Ascending aorta (tissue), 2 donors: Measurements from ENCODE around the gene GPR89B. TPM values are rescaled to one million over a fixed set of nuclear protein-coding genes. Genes with fewer than 3 reads are reported as not detected.
A peak's percentile ranks its signal among the peaks of the same experiment; 100 is the strongest.

Source experiments
- DNase-seq, 2 donors: peaks; one replicate each; pipeline ENCODE4 v3.0.0-alpha.2; 2019; ENCODE audit warnings: low spot score in 2 of 2
- H3K27ac ChIP-seq, 2 donors: fragments of 200-600 bp; sonication (generic); one replicate each; pipeline ENCODE4 v1.5.1; 2016 to 2017; ENCODE audit warnings: mild to moderate bottlenecking in 1 of 2
- H3K27me3 ChIP-seq: fragments of 200-600 bp; sonication (generic); one replicate; pipeline ENCODE4 v1.5.1; 2017
- H3K36me3 ChIP-seq, 2 donors: fragments of 200-600 bp; sonication (generic); one replicate each; pipeline ENCODE4 v1.5.1; 2016
- H3K4me1 ChIP-seq, 2 donors: fragments of 200-600 bp; sonication (generic); one replicate each; pipeline ENCODE4 v1.5.1; 2016 to 2017; ENCODE audit warnings: mild to moderate bottlenecking in 1 of 2
- H3K4me3 ChIP-seq, 2 donors: fragments of 200-600 bp; sonication (generic); one replicate each; pipeline ENCODE4 v1.5.1; 2016 to 2017; ENCODE audit warnings: mild to moderate bottlenecking in 1 of 2
- H3K9me3 ChIP-seq, 2 donors: fragments of 200-600 bp; sonication (generic); one replicate each; pipeline ENCODE4 v1.5.1; 2016
- intact Hi-C: fragments of 100-400 bp; cut with DNase I; formaldehyde crosslinking; loops from one replicate; pipeline ENCODE4 v1.15.1; 2023
- total RNA-seq: library from RNA; depleted of rRNA; stranded (reverse); fragments of >200 nt; gene quantifications from one replicate; pipeline ENCODE4 v1.1.0, GENCODE V29; 2016
- TF ChIP-seq, protein P1 (sequence below), 3 experiments: fragments of 200-600 bp in 2 of 3; fragments of 450-650 bp in 1 of 3; sonication (generic) in 2 of 3; IDR thresholded peaks; one replicate each; pipeline ENCODE4 v1.5.1; 2016 to 2019; ENCODE audit warnings: antibody characterized with exemption in 3 of 3, mild to moderate bottlenecking in 1 of 3, moderate library complexity in 1 of 3

GPR89B gene
- total RNA-seq, 1 donor from 2014 or later: 2.9 TPM

DNA sequence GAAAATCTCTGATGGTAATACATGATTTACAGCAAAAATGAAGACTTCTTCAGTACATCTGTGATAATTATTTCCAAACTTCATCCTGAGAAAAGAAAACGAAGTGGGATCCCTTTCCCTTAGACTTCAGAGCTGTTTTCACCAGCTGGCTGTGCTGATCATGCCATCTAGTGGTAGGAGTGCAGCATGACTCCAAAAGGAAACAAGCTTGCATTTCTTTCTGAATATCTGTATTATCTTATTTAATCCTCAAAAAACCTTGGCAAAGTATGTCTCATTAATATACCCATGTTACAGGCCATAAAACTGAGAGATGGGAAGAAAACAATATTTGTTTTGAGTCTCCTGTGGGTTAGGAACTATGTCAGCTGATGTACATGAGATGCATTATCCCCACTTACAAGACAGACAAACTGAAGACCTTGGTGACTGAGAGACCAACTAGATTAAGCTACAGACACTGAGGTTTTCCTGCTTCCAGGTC lies 35.4 kb upstream of the GPR89B start:
- H3K27ac ChIP-seq: peak overlapping the region in 1 of 2 donors; percentile 21
- intact Hi-C loops: loop anchor here (1.0 to 2.0 kb wide), 2 partner anchors 168 to 252 kb away; no protein-coding TSS in a partner anchor
- H3K4me3 ChIP-seq: no peak overlapping the region
- no peaks in the 10 kb centered on the region for H3K9me3 ChIP-seq
- H3K4me1 ChIP-seq: peaks cover 0 to 4% of the 10 kb centered on the region in 2 donors
- TF ChIP-seq, protein P1, sequence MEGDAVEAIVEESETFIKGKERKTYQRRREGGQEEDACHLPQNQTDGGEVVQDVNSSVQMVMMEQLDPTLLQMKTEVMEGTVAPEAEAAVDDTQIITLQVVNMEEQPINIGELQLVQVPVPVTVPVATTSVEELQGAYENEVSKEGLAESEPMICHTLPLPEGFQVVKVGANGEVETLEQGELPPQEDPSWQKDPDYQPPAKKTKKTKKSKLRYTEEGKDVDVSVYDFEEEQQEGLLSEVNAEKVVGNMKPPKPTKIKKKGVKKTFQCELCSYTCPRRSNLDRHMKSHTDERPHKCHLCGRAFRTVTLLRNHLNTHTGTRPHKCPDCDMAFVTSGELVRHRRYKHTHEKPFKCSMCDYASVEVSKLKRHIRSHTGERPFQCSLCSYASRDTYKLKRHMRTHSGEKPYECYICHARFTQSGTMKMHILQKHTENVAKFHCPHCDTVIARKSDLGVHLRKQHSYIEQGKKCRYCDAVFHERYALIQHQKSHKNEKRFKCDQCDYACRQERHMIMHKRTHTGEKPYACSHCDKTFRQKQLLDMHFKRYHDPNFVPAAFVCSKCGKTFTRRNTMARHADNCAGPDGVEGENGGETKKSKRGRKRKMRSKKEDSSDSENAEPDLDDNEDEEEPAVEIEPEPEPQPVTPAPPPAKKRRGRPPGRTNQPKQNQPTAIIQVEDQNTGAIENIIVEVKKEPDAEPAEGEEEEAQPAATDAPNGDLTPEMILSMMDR (IDR thresholded peaks at IDR 0.05): peak; percentile 76 to 94 (median 90)
- DNase-seq: no peak
- no peaks in the 10 kb centered on the region for H3K27me3 ChIP-seq
- H3K36me3 ChIP-seq: no peaks in the 10 kb centered on the region

DNA sequence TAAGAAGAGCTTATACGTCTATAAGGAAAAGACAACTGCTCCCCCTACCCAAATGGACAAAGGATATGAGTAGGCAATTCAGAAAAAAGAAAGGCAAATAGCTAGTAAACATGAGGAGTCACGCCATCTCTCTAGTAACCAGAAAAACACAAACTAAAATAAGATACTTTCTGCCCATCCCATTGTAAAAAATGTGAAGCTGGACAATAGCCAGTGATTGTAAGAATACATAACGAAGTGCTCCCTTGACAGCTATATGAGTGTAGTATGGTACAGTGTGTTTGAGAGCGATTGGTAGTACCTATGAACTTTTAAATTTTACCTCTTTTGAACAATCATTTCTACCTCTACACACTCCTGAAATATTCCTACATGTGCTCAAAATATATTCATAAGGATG lies 33.1 kb upstream of the GPR89B start:
- intact Hi-C loops: no loop called here
- no peak for DNase-seq
- H3K27me3 ChIP-seq: no peaks in the 10 kb centered on the region
- TF ChIP-seq, protein P1 (IDR thresholded peaks at IDR 0.05): no peak
- H3K4me1 ChIP-seq: peaks cover 0 to 3% of the 10 kb centered on the region in 2 donors
- H3K27ac ChIP-seq: no peak overlapping the region
- no peaks in the 10 kb centered on the region for H3K36me3 ChIP-seq
- H3K9me3 ChIP-seq: no peaks in the 10 kb centered on the region
- no peak overlapping the region for H3K4me3 ChIP-seq

DNA sequence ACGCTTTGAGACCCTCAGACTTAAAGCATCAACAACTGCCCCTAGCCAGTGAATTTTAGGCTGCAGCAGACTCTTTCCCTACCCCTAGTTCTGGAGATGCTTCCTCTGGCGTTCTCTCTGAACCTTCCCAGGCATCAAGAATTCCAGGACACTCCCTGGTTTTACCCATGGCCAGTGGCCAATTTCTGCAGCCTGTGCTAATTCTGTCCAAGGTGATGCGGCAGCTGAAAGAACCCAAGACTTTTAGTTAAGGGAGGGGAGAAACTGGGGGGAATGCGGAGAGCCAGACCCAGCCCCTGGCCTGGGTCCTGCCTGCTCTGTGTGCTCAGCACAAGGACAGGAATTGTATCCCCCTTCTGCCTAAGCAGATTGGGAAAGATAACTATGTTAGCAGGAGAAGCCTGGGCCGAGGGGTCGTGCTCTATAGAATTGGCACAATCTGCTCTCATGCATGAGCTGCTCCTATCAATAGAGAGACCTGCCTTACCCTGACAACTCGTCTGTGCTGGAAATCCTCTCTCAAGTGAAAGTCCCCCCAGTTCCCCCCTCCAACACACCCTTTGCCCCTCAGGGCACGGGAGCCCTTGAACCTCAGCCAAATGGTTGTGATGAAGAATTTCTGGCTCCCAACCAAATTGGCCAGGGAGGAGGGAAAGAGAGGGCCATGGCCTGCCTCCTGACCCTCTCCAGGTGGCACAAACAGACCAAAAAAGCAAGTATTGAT lies 31.0 kb upstream of the GPR89B start:
- Histone ChIP-seq H3K27ac (no peak overlapping the region), H3K4me1 (no peaks in the 10 kb centered on the region), H3K4me3 (no peak overlapping the region), H3K27me3 (no peaks in the 10 kb centered on the region), H3K36me3 (no peaks in the 10 kb centered on the region), H3K9me3 (no peaks in the 10 kb centered on the region)
- no peak for DNase-seq
- TF ChIP-seq, protein P1 (IDR thresholded peaks at IDR 0.05): no peak
- intact Hi-C loops: no loop called here

DNA sequence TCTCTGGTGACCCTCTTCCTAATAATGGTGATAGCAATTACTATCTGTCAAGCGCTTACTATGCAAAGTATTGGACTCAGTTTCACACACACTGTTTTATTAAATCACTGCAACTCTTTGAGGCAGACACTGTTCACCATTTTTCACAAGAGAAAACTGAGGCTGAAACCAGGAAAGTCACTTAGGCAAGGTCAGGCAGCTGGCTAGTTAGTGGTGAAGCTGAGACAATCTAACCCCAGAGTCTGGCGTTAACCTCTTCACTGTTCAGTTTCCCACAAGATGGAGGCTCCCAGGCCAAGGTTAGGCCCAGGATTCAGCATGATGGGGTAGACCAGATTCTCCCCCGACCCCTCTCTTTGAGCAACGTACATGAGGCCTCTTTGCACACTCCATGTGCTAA lies 30.4 kb upstream of the GPR89B start:
- Histone ChIP-seq H3K4me1 (no peaks in the 10 kb centered on the region), H3K27ac (no peak overlapping the region), H3K27me3 (no peaks in the 10 kb centered on the region), H3K9me3 (no peaks in the 10 kb centered on the region), H3K4me3 (no peak overlapping the region), H3K36me3 (no peaks in the 10 kb centered on the region)
- TF ChIP-seq, protein P1 (IDR thresholded peaks at IDR 0.05): no peak
- intact Hi-C loops: no loop called here
- no peak for DNase-seq

GRCh38 chr1:147902253-147902845 lies 25.9 kb upstream of the GPR89B start, which contains the start of gene GJA8:
TSS of gene GJA8 (plus strand) at chr1:147902795. CDS start at chr1:147907956, 5,161 bp downstream.
- DNase-seq: no peak
- intact Hi-C loops: loop anchor here (5.0 kb wide), 1 partner anchor 415 kb away; no protein-coding TSS in a partner anchor
- no peaks in the 10 kb centered on the region for H3K9me3 ChIP-seq
- no peaks in the 10 kb centered on the region for H3K36me3 ChIP-seq
- no peaks in the 10 kb centered on the region for H3K4me1 ChIP-seq
- no peaks in the 10 kb centered on the region for H3K27me3 ChIP-seq
- no peak within 1 kb of the TSS for H3K4me3 ChIP-seq
- TF ChIP-seq, protein P1 (IDR thresholded peaks at IDR 0.05): no peak
- H3K27ac ChIP-seq: no peak within 1 kb of the TSS
